GM15510 (cell line): ENCODE results near the gene CORO2B.

Source experiments
- POLR2A ChIP-seq: IDR thresholded peaks from 3 replicates; pipeline ENCODE4 v1.6.1; 2011; ENCODE audit warnings: borderline replicate concordance; ENCODE audit not compliant: insufficient read length; ENCODE audit errors: extremely low read depth

Gene CORO2B

GRCh38 chr15:68612979-68613740 lies 34.4 kb downstream of the CORO2B start:
- TF ChIP-seq POLR2A: no peak

GRCh38 chr15:68614286-68615035 lies 35.7 kb downstream of the CORO2B start:
- TF ChIP-seq POLR2A: no peak

GRCh38 chr15:68615301-68615700 lies 36.5 kb downstream of the CORO2B start:
- TF ChIP-seq POLR2A: no peak

- no peak for TF ChIP-seq POLR2A
Observed at GRCh38 chr15:68615811-68616210, 37.0 kb downstream of the CORO2B start.

GRCh38 chr15:68616397-68616796 lies 37.6 kb downstream of the CORO2B start:
- no peak for TF ChIP-seq POLR2A

GRCh38 chr15:68617001-68617400 lies 38.2 kb downstream of the CORO2B start:
- TF ChIP-seq POLR2A: no peak

- no peak for TF ChIP-seq POLR2A
Observed at GRCh38 chr15:68617777-68618176, 39.0 kb downstream of the CORO2B start.

GRCh38 chr15:68618394-68618793 lies 39.6 kb downstream of the CORO2B start:
- TF ChIP-seq POLR2A: no peak

GRCh38 chr15:68618908-68619698 lies 40.3 kb downstream of the CORO2B start:
- no peak for TF ChIP-seq POLR2A

GRCh38 chr15:68620721-68621527 lies 42.1 kb downstream of the CORO2B start:
- no peak for TF ChIP-seq POLR2A

GRCh38 chr15:68621535-68621934 lies 42.7 kb downstream of the CORO2B start:
- TF ChIP-seq POLR2A: no peak

- TF ChIP-seq POLR2A: no peak
Observed at GRCh38 chr15:68623301-68623892, 44.6 kb downstream of the CORO2B start.

GRCh38 chr15:68625853-68626252 lies 47.1 kb downstream of the CORO2B start:
- no peak for TF ChIP-seq POLR2A

GRCh38 chr15:68626283-68626682 lies 47.5 kb downstream of the CORO2B start:
- TF ChIP-seq POLR2A: no peak

GRCh38 chr15:68626739-68627138 lies 47.9 kb downstream of the CORO2B start:
- no peak for TF ChIP-seq POLR2A

- TF ChIP-seq POLR2A: no peak
Observed at GRCh38 chr15:68627476-68627875, 48.7 kb downstream of the CORO2B start.
